DMS 273 (cell line): Measurements from ENCODE around the gene ZNF30.
A peak's percentile ranks its signal among the peaks of the same experiment; 100 is the strongest.
"Not testable (repeated sequence)": the region's sequence is repeated elsewhere in the genome, so short reads cannot be mapped to it uniquely, and the experiment has no call there.

Experiments
- DNase-seq: peaks from one replicate; lab custom pipeline; 2025; ENCODE audit not compliant: unreplicated experiment; lab: John Stamatoyannopoulos, UW

ZNF30 gene

DNA sequence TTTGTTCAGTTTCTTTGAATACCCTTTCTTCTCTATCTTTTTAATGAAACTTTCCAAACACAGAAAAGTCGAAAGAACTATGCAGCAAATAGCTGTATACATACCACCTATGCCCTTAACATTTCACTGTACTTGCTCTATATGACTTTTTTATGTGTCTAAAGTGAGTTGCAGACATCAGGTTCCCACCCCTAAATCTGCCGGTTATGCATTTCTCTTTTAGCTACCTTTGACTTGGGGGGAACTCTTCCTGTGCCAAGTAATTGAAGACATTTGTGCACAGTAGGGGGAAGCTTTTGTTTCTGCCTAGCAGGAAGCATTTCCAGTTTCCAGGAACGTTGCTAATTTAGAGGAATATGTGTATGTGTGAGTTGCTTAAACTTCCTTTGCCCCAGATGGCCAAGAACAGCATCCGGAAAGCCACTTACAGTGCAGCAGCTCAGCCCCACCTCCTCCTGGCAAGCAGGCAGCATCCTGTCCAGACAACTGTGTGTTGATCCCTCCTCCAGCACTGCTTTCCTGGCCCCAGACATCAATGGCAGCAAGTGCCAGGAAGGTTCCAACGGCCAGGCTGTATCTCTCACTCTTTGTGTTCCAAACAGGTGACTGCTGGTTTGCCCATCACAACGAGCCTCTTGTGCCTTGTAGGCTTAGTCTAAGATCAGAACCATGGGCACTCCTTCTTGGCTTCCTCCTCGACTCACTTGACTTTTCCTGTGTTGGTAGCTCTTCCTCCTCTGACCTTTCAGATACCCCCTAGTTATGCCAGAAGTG is 58.7 kb downstream of the ZNF30 start:
- peak; percentile 61 for DNase-seq

- DNase-seq, result no peak
These were observed 61.4 kb downstream of the ZNF30 start for GRCh38 chr19:34988119-34988518.

GRCh38 chr19:34989298-34989697 is 62.6 kb downstream of the ZNF30 start:
- DNase-seq, result no peak

DNA sequence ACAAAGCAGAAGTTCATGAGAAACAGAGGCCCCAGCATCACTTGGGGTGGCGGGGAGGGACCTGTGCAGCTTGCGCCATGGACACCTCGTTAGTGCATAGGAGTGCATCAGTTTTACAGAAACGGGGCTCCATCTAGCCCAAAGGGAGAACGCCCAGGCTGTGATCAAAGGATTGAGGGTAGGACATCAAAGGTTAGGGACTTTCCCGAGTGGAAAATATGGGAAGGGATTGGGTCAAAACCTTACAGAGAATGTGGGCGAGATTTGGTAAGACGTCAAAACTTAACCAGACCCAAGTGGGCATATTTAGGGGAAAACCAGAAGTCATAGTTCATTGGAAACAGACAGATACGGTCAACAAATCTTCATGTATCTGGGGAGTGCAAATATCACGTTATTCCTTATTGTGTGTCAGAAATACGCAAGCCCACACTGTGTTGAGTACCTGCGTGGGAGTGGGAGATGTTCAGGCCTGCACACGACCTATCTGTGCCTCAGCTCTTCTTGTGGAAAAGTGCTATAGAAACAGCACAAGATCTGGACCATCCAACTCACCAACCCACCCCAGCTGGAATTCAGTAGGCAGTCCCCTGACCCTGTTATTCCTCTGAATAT is 64.0 kb downstream of the ZNF30 start:
- no peak for DNase-seq

DNA sequence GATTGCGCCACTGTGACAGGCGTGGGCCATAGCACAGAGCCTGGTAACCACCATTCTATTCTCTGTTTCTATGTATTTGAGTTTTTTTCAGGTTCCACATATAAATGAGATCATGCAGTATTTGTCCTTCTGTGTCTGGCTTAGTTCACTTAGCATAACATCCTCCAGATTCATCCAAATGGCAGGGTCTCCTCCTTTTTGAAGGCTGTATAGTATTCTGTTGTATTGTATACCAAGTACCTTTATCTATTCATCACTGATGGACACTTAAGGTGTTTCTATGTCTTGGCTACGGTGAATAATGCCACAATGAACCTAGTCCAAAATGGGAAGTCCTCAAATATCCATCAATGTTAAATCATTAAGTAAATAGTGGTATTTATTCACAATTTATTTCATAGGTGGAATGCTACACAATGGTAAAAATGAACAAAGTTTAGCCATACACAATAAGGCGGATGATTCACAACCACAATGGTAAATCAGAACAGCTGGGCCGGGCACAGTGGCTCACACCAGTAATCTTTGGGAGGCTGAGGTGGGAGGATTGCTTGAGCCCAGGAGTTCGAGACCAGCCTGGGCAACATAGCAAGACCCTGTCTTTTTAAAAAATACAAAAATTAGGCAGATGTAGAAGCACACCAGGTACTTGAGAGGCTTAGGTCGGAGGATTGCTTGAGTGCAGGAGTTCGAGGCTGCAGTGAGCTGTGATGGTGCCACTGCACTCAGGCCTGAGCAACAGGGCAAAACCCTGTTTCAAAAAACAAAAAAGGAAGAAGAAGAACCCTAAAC is 65.0 kb downstream of the ZNF30 start:
- DNase-seq, result no peak

GRCh38 chr19:34992582-34992981 is 65.9 kb downstream of the ZNF30 start:
- not testable (repeated sequence) for DNase-seq

DNA sequence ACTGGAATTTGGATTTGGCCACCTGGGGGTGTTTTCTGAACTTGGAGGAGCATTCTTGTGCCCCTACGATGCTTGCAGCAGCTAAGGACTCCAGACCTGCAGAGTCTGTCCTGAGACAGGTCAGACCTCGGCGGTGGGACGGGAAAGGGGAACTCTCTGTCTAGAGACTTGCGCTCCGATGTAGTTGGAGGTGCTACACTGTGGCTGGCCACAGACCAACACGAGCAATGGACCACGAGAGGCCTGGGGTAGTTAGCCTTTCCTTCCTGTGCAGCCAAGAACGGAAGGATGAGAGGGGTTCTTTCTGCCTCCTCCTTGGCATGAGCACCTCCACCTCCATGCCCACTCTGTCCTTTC is 67.6 kb downstream of the ZNF30 start:
- no peak for DNase-seq
